Measurements from ENCODE around the gene MFAP3L. TPM values are rescaled to one million over a fixed set of nuclear protein-coding genes. Genes with fewer than 3 reads are reported as not detected.

The MFAP3L gene
- 0.22 and 0.35 TPM in 2 replicates for total RNA-seq
- 0.08 and 0.23 TPM in 2 replicates for polyA plus RNA-seq
- 0.08 and 0.14 TPM in 2 replicates for polyA plus RNA-seq (2011; cell fraction: cytosol; rRNA removed)
- 0.18 and 0.33 TPM in 2 replicates for polyA plus RNA-seq (2011; cell fraction: nucleus; rRNA removed)
- 0.07 and 0.29 TPM in 2 replicates for polyA plus RNA-seq (2012)
- polyA minus RNA-seq = 0.12 and 0.89 TPM in 2 replicates
- polyA minus RNA-seq (2011; cell fraction: cytosol; rRNA and poly(A)+ RNA removed) = 4.6 TPM
- polyA minus RNA-seq (2011; cell fraction: nucleus; rRNA and poly(A)+ RNA removed) = 0.29 and 0.72 TPM in 2 replicates
- percentile 15 among the genes with signal in this experiment for Bru-seq, nascent RNA
- percentile 21 among the genes with signal in this experiment for BruChase-seq, experiment 1, labeled RNA remaining after a 6-hour chase
- percentile 24 among the genes with signal in this experiment for BruChase-seq, experiment 2, labeled RNA remaining after a 2-hour chase
- long read RNA-seq, partial matches to known transcripts = 0 of 1 reads
- long read RNA-seq, other reads (novel, unspliced or antisense) = 0 of 1 reads

DNA sequence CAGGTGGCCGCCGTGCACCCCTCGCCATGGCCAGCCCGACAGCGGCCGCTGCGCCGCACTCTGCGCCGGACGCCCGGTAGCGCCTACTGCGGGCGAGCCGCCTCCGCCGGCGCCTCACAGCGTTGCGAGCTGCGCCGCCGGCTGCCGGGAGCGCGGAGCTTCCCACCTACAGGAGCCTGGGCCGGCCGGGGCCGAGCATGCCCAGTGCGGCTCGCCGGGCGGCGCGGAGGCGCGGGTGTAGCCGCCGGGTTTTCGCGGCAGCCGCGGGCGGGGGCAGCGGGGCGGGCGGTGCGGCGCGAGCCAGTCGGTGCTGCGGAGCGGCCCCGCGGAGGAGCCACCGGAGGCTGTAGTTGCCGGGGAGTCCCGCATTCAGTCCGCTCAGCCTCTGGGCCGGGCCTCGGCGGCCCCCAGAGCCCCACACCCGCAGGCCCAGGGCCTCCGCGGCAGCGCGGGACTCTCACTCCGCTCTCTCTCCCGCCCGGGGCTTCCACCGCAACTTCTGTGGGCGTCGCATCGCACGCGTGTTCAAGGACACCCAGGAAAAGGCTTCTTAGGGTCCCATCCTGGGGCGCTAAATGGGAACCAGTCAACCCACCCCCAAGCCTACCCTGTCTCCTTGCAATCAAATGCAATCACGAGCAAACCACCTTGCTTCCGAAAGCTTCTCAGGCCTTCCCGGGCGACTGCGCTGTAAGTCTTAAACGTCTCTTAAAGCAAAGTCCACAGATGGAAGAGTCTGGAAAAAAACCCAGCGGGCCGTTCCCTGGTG, at the start of gene MFAP3L:
Gene MFAP3L (minus strand): TSS at position 143 of the 769 bp plus-strand sequence. CDS start 20,518 bp downstream, outside the sequence.
- no peaks in the 10 kb centered on the region for H3K36me3 ChIP-seq (ENCODE audit: control insufficient read depth in 2 of 2, extremely low read depth in 1 of 2, insufficient read depth in 2 of 2, low read length in 2 of 2)
- H4K20me1 ChIP-seq (replicated peaks; ENCODE audit: control insufficient read depth, extremely low read depth, insufficient read depth, low read length) = no peaks in the 10 kb centered on the region
- peak within 1 kb of the TSS; percentile 15 for H3K27ac ChIP-seq (ENCODE audit: insufficient read depth, low read depth, low read length)
- peak within 1 kb of the TSS; percentile 75 for H3K9ac ChIP-seq (replicated peaks; ENCODE audit: extremely low read depth, insufficient read depth, low read length)
- H2AFZ ChIP-seq (ENCODE audit: low read depth, low read length) = peak within 1 kb of the TSS; percentile 100
- POLR2A ChIA-PET = no interaction called here
- no peak for TF ChIP-seq EZH2 (IDR thresholded peaks at IDR 0.05; ENCODE audit: borderline replicate concordance, low read depth, low read length, severe bottlenecking)
- TF ChIP-seq, protein P1, sequence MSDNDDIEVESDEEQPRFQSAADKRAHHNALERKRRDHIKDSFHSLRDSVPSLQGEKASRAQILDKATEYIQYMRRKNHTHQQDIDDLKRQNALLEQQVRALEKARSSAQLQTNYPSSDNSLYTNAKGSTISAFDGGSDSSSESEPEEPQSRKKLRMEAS (IDR thresholded peaks at IDR 0.05; ENCODE audit: insufficient read depth, insufficient read length) = no peak
- TF ChIP-seq JUN (IDR thresholded peaks at IDR 0.05; ENCODE audit: borderline replicate concordance, insufficient read depth, insufficient read length, low read depth) = no peak
- TF ChIP-seq MYC (IDR thresholded peaks at IDR 0.05; ENCODE audit: low read depth, low read length) = no peak
- TF ChIP-seq, protein P2, sequence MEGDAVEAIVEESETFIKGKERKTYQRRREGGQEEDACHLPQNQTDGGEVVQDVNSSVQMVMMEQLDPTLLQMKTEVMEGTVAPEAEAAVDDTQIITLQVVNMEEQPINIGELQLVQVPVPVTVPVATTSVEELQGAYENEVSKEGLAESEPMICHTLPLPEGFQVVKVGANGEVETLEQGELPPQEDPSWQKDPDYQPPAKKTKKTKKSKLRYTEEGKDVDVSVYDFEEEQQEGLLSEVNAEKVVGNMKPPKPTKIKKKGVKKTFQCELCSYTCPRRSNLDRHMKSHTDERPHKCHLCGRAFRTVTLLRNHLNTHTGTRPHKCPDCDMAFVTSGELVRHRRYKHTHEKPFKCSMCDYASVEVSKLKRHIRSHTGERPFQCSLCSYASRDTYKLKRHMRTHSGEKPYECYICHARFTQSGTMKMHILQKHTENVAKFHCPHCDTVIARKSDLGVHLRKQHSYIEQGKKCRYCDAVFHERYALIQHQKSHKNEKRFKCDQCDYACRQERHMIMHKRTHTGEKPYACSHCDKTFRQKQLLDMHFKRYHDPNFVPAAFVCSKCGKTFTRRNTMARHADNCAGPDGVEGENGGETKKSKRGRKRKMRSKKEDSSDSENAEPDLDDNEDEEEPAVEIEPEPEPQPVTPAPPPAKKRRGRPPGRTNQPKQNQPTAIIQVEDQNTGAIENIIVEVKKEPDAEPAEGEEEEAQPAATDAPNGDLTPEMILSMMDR (IDR thresholded peaks at IDR 0.05; ENCODE audit: extremely low read depth in 1 of 2, insufficient read depth in 1 of 2, low read depth in 1 of 2, low read length in 2 of 2) = no peak
- peak; percentile 39 for TF ChIP-seq POLR2AphosphoS5 (IDR thresholded peaks at IDR 0.05; ENCODE audit: insufficient read depth, low read depth, low read length)
- DNase-seq (ENCODE audit: low read depth, low spot score) (peak; percentile 81), FAIRE-seq (peak; percentile 62)
- no peaks in the 10 kb centered on the region for H3K9me3 ChIP-seq (replicated peaks; ENCODE audit: control insufficient read depth, insufficient read depth, low read length)
- dilution Hi-C loops (cut with MboI; ENCODE audit: extremely low pct_ligation_motif_present, low sequenced_read_pairs) (no loop called here), intact Hi-C loops (cut with micrococcal nuclease) (loop anchor here (1.0 kb wide), 3 partner anchors 64 to 414 kb away; partner anchors contain the start of genes CLCN3 and NEK1)
- H3K27me3 ChIP-seq (ENCODE audit: control insufficient read depth in 2 of 2, insufficient read depth in 2 of 2, low read length in 2 of 2) = peaks cover 26 to 55% of the 10 kb centered on the region in 2 experiments
- H3K79me2 ChIP-seq (ENCODE audit: control insufficient read depth, insufficient read depth, low read length) = no peaks in the 10 kb centered on the region
- no peaks in the 10 kb centered on the region for H3K9me1 ChIP-seq (replicated peaks; ENCODE audit: control insufficient read depth, extremely low read depth, insufficient read depth, low read length)
- H3K4me1 ChIP-seq (ENCODE audit: control insufficient read depth, extremely low read depth, insufficient read depth, low read length) = peaks cover 11% of the 10 kb centered on the region
- H3K4me3 ChIP-seq (replicated peaks in 1 of 3; ENCODE audit: insufficient read depth in 1 of 3, low read depth in 1 of 3, low read length in 3 of 3) = peak within 1 kb of the TSS; percentile 75 to 93 (median 92)
- CTCF ChIA-PET = interaction anchor here (1.0 to 2.2 kb wide), 4 partner anchors 21 to 413 kb away, joined by 3 to 8 read pairs (median 4); no protein-coding TSS in a partner anchor
- peak within 1 kb of the TSS; percentile 99 for H3K4me2 ChIP-seq (ENCODE audit: insufficient read depth, low read length)
- BruUV-seq (replicated peaks) = TSS peak; percentile 85

Data from endothelial cell of umbilical vein (primary cell).